GM12801 (cell line): Measurements from ENCODE around the gene ARSG.

Experiments
- TF ChIP-seq, protein P1 (sequence below): IDR thresholded peaks from one replicate; pipeline ENCODE4 v1.5.1; 2011; ENCODE audit warnings: control low read depth; ENCODE audit not compliant: insufficient read length; ENCODE audit errors: extremely low read depth

ARSG gene

DNA sequence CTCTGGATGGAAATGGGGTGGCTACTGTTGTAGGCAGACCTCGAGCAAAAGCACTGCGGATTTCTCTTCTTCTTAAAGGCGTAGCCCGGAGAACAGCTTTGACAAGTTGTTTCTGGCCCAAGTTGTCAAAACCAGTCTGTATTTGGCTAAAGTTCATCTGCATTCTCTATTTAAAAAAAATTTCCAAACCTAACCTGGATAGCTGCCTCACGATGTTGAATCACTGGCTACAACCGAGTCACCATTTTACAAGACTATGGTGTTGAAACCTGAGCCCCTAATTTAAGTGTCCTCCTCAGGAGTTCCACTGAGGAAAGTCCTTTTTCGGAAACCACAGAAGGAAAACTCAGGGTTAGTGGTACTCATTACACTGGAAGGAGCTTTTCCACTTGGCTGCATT is 1.8 kb upstream of the ARSG start:
- TF ChIP-seq, protein P1, sequence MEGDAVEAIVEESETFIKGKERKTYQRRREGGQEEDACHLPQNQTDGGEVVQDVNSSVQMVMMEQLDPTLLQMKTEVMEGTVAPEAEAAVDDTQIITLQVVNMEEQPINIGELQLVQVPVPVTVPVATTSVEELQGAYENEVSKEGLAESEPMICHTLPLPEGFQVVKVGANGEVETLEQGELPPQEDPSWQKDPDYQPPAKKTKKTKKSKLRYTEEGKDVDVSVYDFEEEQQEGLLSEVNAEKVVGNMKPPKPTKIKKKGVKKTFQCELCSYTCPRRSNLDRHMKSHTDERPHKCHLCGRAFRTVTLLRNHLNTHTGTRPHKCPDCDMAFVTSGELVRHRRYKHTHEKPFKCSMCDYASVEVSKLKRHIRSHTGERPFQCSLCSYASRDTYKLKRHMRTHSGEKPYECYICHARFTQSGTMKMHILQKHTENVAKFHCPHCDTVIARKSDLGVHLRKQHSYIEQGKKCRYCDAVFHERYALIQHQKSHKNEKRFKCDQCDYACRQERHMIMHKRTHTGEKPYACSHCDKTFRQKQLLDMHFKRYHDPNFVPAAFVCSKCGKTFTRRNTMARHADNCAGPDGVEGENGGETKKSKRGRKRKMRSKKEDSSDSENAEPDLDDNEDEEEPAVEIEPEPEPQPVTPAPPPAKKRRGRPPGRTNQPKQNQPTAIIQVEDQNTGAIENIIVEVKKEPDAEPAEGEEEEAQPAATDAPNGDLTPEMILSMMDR, result no peak

DNA sequence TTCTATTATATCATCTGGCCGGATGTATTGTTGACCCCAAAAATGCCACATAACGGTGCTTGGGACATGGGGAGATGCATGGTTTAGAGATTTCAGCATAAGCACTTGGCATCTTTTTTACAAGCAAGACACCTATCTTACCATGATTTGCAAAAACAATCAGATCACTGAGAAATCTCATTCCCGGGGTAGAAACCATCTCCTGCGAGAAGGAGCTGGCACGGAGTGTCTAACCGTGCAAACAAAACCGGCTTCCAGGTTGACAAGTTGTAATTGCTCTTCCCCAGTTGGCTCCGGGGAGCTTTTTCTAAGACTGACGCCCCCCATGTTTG is 1.4 kb upstream of the ARSG start:
- TF ChIP-seq, protein P1, result no peak

DNA sequence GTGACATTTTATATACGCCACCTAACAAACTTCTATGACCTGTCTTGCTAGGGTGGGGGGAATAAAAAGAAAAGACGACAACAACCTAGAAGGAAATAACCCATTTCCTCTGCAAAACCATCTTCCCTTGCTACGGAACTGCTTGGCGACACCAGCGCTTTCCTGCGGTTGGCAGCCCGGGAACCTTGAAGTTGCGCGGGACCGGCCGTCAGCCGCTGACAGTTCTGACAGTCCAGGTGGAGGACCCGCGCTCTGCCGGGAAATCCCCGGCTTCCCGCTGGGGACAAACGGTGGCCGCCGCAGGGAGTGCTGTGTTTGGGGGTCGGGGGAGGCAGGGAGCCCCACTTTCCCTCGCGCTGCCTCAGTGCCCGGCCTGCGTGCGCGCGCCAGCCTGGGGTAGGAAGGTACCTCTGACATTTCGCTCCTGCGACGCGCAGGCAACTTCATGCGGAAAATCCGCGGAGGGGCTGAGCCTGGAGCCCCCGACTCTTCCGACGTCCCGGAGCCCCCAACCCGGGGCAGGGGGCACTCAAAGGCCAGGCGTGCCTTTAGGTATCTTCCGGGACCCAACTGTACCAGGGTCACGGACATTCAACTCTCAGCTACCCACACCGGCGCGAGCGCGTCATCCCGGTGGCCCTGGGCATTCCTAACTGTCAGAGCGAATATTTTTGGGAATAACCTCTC is 884 bp upstream of the ARSG start:
- TF ChIP-seq, protein P1, result no peak

DNA sequence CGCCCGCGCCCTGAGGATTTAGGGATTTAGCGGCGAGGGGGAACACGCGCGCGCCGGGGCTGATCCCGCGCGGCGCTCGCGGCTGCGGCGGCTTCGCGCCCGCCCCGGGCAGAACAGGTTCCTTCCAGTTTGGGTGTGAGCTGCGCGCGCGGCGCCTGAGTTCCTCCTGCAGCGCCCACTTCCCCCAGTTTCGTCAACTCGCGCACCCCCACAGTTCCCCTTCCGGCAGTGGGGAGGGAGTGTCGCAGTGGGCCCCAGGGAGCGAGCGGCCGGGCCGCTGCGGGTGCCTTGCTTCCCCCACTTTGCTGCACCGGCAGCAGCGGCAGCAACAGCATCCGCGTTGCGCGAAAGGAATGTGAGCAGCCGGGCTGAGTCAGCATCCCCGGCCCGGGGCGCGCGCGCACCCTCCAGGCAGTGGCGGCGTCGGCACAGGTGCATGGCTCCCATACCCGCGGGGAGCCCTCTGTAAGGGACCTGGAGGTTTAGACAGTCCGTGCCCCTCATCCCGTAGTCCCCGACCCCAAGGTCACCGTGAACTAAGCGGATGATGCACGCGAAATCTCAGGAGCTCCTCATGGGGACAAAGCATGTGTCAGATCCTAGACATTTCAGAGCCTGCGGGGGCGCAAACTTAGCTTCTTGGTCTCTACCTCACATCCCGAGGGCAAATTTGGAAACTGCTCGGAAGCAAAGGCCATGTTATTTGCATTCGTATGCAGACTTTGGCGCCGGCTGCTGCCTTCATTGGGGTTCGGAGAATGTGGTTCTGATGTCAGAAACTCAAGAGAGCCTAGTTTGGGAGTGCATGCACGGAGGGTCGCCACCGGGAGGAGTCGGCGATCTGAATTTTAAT is 767 bp downstream of the ARSG start:
- TF ChIP-seq, protein P1, result no peak

DNA sequence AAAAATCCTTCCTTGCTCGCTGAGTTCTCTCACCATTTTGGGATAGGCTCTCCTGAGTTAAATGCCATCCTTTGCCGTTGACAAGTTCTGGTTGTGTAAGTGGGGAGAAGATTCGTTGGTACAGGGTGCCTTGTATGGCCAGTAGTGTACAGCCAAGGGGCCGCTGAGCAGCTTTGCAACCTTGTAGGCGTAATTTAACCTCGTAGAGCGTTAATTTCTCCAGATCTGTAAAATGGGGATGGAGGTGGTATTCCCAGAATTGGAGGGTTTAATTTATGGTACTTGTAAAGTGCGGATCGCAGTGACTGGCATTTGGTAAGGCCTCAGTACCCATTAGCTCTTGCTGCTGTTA is 1.4 kb downstream of the ARSG start:
- TF ChIP-seq, protein P1, result no peak

- TF ChIP-seq, protein P1, result no peak
Observed at GRCh38 chr17:68293490-68294195, 2.3 kb downstream of the ARSG start.

- TF ChIP-seq, protein P1, result no peak
Observed at GRCh38 chr17:68294196-68294555, 2.9 kb downstream of the ARSG start.
